Prostate gland (tissue), 2 donors: ENCODE data around the gene TTL. TPM values are rescaled to one million over a fixed set of nuclear protein-coding genes. Genes with fewer than 3 reads are reported as not detected.
"Not testable (repeated sequence)": the region's sequence is repeated elsewhere in the genome, so short reads cannot be mapped to it uniquely, and the experiment has no call there.

Experiments
- DNase-seq: peaks from one replicate; pipeline ENCODE4 v3.0.0-alpha.2; 2019; ENCODE audit warnings: low spot score
- H3K27ac ChIP-seq, 2 donors: fragments of 200-600 bp; sonication (generic); 2 replicates each; pipeline ENCODE4 v1.5.1; 2017 to 2019
- H3K27me3 ChIP-seq: fragments of 200-600 bp; sonication (generic); replicated peaks from 2 replicates; pipeline ENCODE4 v1.5.1; 2019; ENCODE audit not compliant: insufficient read depth
- H3K36me3 ChIP-seq, 2 donors: fragments of 200-600 bp; sonication (generic); 1 replicate in 1 of 2; 2 replicates in 1 of 2; pipeline versions ENCODE4 v1.5.1 to v1.8.1; 2017 to 2019
- H3K4me1 ChIP-seq: fragments of 200-600 bp; sonication (generic); replicated peaks from 2 replicates; pipeline ENCODE4 v1.5.1; 2019
- H3K4me3 ChIP-seq, 2 donors: fragments of 200-600 bp; sonication (generic); 2 replicates each; pipeline ENCODE4 v1.5.1; 2017 to 2019
- H3K9me3 ChIP-seq: fragments of 200-600 bp; sonication (generic); 2 replicates; pipeline ENCODE4 v1.5.1; 2017
- POLR2A ChIP-seq: fragments of 450-650 bp; IDR thresholded peaks from one replicate; pipeline ENCODE4 v1.6.1; 2016; ENCODE audit warnings: antibody characterized with exemption, mild to moderate bottlenecking
- POLR2AphosphoS5 ChIP-seq: sonication (generic); formaldehyde crosslinking; IDR thresholded peaks from one replicate; pipeline ENCODE4 v1.6.1; 2017; ENCODE audit warnings: antibody characterized with exemption
- WGBS: methylation state at CpG from one replicate; pipeline ENCODE4 v1.1.5; 2018; 5-methylcytosine and 5-hydroxymethylcytosine counted together
- intact Hi-C: fragments of 100-400 bp; cut with DNase I; formaldehyde crosslinking; loops from one replicate; pipeline ENCODE4 v1.14.2; 2022
- total RNA-seq, 2 donors: library from RNA; depleted of rRNA; stranded (reverse); fragments of >200 nt; gene quantifications; one replicate each; pipeline ENCODE4 v1.1.0, GENCODE V29; 2016
- TF ChIP-seq, protein P1 (sequence below), 4 experiments: fragments of 200-600 bp in 2 of 4; fragments of 450-650 bp in 2 of 4; sonication (generic) in 2 of 4; IDR thresholded peaks; 1 replicate in 3 of 4; 2 replicates in 1 of 4; pipeline ENCODE4 v1.5.1; 2016 to 2019; ENCODE audit warnings: antibody characterized with exemption in 4 of 4, mild to moderate bottlenecking in 2 of 4, moderate library complexity in 2 of 4

Gene TTL
- total RNA-seq, 2 donors from 2014 or later, result 8.2 to 12.0 TPM

DNA sequence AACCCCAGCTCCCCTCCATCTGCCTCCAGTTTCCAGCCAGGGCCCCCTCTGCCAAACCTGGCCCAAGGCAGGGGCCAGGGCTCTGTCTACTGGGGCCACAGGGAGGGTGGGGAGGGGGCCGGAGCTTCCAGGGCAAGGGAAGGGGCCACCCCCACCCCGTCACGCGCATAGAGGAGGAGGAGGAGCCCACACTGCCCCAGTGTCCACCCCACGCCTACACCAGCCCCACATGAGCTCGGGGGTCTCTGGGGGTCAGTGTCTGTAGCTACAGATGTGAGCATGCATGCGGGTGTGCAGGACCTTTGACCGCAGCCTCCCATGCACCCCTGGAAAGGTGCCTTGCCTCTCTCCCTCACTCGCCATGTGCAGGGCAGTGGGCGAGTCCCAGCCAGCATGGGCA is 45.0 kb upstream of the TTL start:
- intact Hi-C loops, result loop anchor here (10.0 kb wide), 2 partner anchors 312 to 382 kb away; partner anchors contain the start of gene TMEM87B
- H3K36me3 ChIP-seq, H3K4me1 ChIP-seq, H3K27me3 ChIP-seq, H3K9me3 ChIP-seq, H3K4me3 ChIP-seq, H3K27ac ChIP-seq, DNase-seq: not testable (repeated sequence)
- 92% methylated on average over 6 of the region's 10 CpGs for WGBS

DNA sequence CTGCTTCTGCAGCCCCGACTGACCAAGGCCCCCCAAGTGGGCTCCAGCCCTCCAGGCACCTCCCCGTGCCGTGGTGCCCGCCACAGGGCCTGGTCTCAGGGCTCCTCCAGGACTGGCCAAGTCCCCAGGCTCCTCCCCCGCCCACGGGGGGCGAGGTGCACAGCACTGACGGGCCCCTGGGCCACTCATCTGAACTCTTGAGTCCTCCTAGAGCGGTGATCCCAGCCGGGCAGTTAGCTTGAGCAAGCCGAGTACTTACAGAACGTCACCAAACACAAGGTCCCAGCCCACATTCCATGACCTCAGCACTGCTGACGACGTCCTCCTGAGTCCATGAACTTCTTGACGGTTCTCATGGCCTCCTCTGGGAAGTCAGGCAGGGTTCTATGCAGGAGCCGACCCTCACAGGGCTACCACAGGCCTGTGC is 44.5 kb upstream of the TTL start:
- H3K27me3 ChIP-seq, H3K9me3 ChIP-seq, H3K27ac ChIP-seq, H3K36me3 ChIP-seq, H3K4me1 ChIP-seq, DNase-seq, H3K4me3 ChIP-seq: not testable (repeated sequence)
- 82% methylated on average over 16 of the region's 16 CpGs for WGBS
- intact Hi-C loops, result loop anchor here (10.0 kb wide), 2 partner anchors 313 to 383 kb away; partner anchors contain the start of gene TMEM87B

GRCh38 chr2:112438603-112439261 is 43.2 kb upstream of the TTL start:
- 90% methylated on average over 6 of the region's 6 CpGs for WGBS
- not testable (repeated sequence) for H3K4me3 ChIP-seq, H3K27ac ChIP-seq, DNase-seq, H3K27me3 ChIP-seq, H3K36me3 ChIP-seq, H3K4me1 ChIP-seq, H3K9me3 ChIP-seq
- intact Hi-C loops, result loop anchor here (10.0 kb wide), 2 partner anchors 314 to 384 kb away; partner anchors contain the start of gene TMEM87B

DNA sequence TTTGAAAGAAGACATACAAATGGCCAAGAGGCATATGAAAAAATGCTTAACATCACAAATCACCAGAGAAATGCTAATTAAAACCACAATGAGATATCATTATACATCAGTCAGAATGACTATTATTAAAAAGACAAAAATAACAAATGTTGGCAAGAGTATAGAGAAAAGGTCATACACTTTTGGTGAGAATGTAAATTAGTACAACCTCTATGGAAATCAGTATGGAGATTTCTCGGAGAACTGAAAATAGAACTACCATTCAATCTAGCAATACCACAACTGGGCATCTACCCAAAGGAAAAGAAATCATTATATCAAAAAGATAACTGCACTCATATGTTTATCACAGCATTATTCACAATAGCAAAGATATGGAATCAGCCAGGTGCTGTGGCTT is 37.7 kb upstream of the TTL start:
- DNase-seq, H3K4me3 ChIP-seq, H3K27ac ChIP-seq, H3K27me3 ChIP-seq, intact Hi-C loops, H3K4me1 ChIP-seq, H3K36me3 ChIP-seq, H3K9me3 ChIP-seq: not testable (repeated sequence)
- 100% methylated on average over 1 of the region's 1 CpG for WGBS

DNA sequence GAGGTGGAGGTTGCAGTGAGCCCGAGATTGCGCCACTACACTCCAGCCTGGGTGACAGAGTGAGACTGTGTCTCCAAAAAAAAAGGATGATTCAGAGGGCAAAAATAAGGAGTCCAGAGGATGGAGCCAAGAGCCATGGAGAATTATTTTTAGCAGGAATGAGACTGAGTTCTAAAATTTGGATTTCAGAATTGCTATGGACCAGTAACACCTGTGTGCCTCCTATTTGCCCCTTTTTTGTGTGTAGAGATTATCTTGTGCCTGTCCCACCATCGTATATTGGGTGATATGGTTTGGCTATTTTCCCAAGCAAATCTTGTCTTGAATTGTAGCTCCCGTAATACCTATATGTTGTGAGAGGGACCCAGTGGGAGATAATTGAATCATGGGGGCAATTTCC is 32.1 kb upstream of the TTL start:
- Histone ChIP-seq H3K4me1 (no peaks in the 10 kb centered on the region), H3K27me3 (no peaks in the 10 kb centered on the region), H3K4me3 (no peak overlapping the region), H3K36me3 (no peaks in the 10 kb centered on the region), H3K9me3 (no peaks in the 10 kb centered on the region), H3K27ac (no peak overlapping the region)
- TF ChIP-seq POLR2AphosphoS5, result no peak
- TF ChIP-seq POLR2A, result no peak
- TF ChIP-seq, protein P1, sequence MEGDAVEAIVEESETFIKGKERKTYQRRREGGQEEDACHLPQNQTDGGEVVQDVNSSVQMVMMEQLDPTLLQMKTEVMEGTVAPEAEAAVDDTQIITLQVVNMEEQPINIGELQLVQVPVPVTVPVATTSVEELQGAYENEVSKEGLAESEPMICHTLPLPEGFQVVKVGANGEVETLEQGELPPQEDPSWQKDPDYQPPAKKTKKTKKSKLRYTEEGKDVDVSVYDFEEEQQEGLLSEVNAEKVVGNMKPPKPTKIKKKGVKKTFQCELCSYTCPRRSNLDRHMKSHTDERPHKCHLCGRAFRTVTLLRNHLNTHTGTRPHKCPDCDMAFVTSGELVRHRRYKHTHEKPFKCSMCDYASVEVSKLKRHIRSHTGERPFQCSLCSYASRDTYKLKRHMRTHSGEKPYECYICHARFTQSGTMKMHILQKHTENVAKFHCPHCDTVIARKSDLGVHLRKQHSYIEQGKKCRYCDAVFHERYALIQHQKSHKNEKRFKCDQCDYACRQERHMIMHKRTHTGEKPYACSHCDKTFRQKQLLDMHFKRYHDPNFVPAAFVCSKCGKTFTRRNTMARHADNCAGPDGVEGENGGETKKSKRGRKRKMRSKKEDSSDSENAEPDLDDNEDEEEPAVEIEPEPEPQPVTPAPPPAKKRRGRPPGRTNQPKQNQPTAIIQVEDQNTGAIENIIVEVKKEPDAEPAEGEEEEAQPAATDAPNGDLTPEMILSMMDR (IDR thresholded peaks at IDR 0.05), result no peak
- intact Hi-C loops, result no loop called here
- 88% methylated on average over 4 of the region's 4 CpGs for WGBS
- DNase-seq, result no peak

DNA sequence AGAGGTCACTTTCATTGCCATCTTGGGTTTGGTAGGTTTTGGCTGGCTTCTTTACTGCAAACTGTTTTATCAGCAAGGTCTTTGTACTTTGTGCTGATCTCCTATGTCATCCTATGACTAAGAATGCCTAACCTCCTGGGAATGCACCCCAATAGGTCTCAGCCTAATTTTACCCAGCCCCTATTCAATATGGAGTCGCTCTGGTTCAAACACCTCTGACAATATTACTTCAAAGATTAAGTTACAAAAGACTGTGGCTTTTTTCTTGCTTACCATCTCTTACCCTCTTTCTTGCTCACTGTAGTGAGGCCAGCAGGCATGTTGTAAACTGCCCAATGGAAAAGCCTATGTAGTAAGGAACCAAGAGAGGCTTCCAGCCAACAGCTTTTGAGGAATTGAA is 30.6 kb upstream of the TTL start:
- Histone ChIP-seq H3K36me3 (no peaks in the 10 kb centered on the region), H3K27me3 (no peaks in the 10 kb centered on the region), H3K4me1 (no peaks in the 10 kb centered on the region), H3K4me3 (no peak overlapping the region), H3K9me3 (no peaks in the 10 kb centered on the region), H3K27ac (no peak overlapping the region)
- intact Hi-C loops, result no loop called here
- WGBS, result 89% methylated on average over 1 of the region's 1 CpG
- no peak for TF ChIP-seq POLR2A
- TF ChIP-seq, protein P1 (IDR thresholded peaks at IDR 0.05), result no peak
- no peak for TF ChIP-seq POLR2AphosphoS5
- no peak for DNase-seq

DNA sequence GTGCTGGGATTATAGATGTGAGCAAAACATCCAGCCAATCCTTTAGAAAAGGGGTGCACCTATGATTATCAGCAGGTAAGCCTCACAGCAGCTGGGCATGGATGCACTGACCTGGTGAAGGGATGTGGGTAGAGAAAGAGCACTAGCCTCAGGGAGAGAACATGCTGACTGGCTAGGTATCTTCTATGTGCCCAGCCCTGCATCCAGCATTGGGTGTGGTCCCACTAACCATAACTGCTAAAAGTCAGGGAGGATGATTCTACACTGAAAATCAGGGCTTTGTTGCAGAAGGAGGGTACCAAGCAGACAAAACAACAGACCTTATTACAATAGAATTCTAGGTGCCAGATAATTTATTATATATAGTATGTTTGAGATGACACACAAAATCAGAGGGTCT is 27.4 kb upstream of the TTL start:
- intact Hi-C loops, result no loop called here
- TF ChIP-seq, protein P1 (IDR thresholded peaks at IDR 0.05), result no peak
- TF ChIP-seq POLR2A (no peak), POLR2AphosphoS5 (no peak)
- H3K4me1 ChIP-seq, result no peaks in the 10 kb centered on the region
- H3K9me3 ChIP-seq, result no peaks in the 10 kb centered on the region
- no peaks in the 10 kb centered on the region for H3K36me3 ChIP-seq
- no peak overlapping the region for H3K27ac ChIP-seq
- no peaks in the 10 kb centered on the region for H3K27me3 ChIP-seq
- no peak overlapping the region for H3K4me3 ChIP-seq
- DNase-seq, result no peak
